ENCODE measurements around the gene KCNH2. TPM values are rescaled to one million over a fixed set of nuclear protein-coding genes. Genes with fewer than 3 reads are reported as not detected.

KCNH2 gene
- total and polyA plus RNA-seq, 2 of the 8 experiments (the other 6 are each of a cell fraction or from before 2014, with no cell fraction given) = 8.0 to 15.0 TPM

GRCh38 chr7:150940431-150941102 lies 37.6 kb downstream of the KCNH2 start (continued):
- no peak for TF ChIP-seq SIRT6 (IDR thresholded peaks at IDR 0.05; ENCODE audit: low read length)
- TF ChIP-seq CHD7 (IDR thresholded peaks at IDR 0.05; ENCODE audit: insufficient replicate concordance, low read length) = no peak

Data from H1 (cell line).